Measurements from ENCODE around the gene RTL1. TPM values are rescaled to one million over a fixed set of nuclear protein-coding genes. Genes with fewer than 3 reads are reported as not detected.

The RTL1 gene
- total and polyA plus RNA-seq, 2 of the 8 experiments (the other 6 are each of a cell fraction or from before 2014, with no cell fraction given) = not detected

GRCh38 chr14:100872259-100873095 is 31.0 kb downstream of the RTL1 start:
- H3K36me3 ChIP-seq (ENCODE audit: control insufficient read depth in 2 of 4, insufficient read depth in 4 of 4, low read length in 3 of 4) = no peaks in the 10 kb centered on the region

More at GRCh38 chr14:100872259-100873095, 31.0 kb downstream of the RTL1 start:
- H3K4me2 ChIP-seq (ENCODE audit: insufficient read depth in 1 of 2, low read depth in 2 of 2, low read length in 2 of 2) = no peak overlapping the region
- H4K91ac ChIP-seq (replicated peaks; ENCODE audit: insufficient read length, low read length) = no peak overlapping the region
- no peak for TF ChIP-seq JUND (IDR thresholded peaks at IDR 0.05; ENCODE audit: low read length)
- TF ChIP-seq, protein P1, sequence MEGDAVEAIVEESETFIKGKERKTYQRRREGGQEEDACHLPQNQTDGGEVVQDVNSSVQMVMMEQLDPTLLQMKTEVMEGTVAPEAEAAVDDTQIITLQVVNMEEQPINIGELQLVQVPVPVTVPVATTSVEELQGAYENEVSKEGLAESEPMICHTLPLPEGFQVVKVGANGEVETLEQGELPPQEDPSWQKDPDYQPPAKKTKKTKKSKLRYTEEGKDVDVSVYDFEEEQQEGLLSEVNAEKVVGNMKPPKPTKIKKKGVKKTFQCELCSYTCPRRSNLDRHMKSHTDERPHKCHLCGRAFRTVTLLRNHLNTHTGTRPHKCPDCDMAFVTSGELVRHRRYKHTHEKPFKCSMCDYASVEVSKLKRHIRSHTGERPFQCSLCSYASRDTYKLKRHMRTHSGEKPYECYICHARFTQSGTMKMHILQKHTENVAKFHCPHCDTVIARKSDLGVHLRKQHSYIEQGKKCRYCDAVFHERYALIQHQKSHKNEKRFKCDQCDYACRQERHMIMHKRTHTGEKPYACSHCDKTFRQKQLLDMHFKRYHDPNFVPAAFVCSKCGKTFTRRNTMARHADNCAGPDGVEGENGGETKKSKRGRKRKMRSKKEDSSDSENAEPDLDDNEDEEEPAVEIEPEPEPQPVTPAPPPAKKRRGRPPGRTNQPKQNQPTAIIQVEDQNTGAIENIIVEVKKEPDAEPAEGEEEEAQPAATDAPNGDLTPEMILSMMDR (IDR thresholded peaks at IDR 0.05; ENCODE audit: control extremely low read depth in 1 of 3, insufficient read depth in 1 of 3, low read depth in 1 of 3, low read length in 3 of 3) = no peak
- TF ChIP-seq, protein P2, sequence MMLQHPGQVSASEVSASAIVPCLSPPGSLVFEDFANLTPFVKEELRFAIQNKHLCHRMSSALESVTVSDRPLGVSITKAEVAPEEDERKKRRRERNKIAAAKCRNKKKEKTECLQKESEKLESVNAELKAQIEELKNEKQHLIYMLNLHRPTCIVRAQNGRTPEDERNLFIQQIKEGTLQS (IDR thresholded peaks at IDR 0.05; ENCODE audit: insufficient read depth, low read depth, low read length) = no peak
- TF ChIP-seq, protein P3, sequence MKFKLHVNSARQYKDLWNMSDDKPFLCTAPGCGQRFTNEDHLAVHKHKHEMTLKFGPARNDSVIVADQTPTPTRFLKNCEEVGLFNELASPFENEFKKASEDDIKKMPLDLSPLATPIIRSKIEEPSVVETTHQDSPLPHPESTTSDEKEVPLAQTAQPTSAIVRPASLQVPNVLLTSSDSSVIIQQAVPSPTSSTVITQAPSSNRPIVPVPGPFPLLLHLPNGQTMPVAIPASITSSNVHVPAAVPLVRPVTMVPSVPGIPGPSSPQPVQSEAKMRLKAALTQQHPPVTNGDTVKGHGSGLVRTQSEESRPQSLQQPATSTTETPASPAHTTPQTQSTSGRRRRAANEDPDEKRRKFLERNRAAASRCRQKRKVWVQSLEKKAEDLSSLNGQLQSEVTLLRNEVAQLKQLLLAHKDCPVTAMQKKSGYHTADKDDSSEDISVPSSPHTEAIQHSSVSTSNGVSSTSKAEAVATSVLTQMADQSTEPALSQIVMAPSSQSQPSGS (IDR thresholded peaks at IDR 0.05; ENCODE audit: low read length) = no peak
- TF ChIP-seq RAD21 (IDR thresholded peaks at IDR 0.05 in 1 of 2, conservative IDR thresholded peaks at IDR 0.05 in 1 of 2; ENCODE audit: low read depth in 2 of 2, low read length in 2 of 2) = no peak
- TF ChIP-seq SRF (IDR thresholded peaks at IDR 0.05; ENCODE audit: low read depth, low read length) = no peak
- no peaks in the 10 kb centered on the region for H3K79me1 ChIP-seq (ENCODE audit: low read depth, low read length)
- ChIA-PET POLR2A (ENCODE audit: partially characterized antibody) (no interaction called here), CTCF (ENCODE audit: partially characterized antibody) (interaction anchor here (0.8 to 1.5 kb wide), 3 partner anchors 10 to 23 kb away, joined by 3 to 6 read pairs (median 4); no protein-coding TSS in a partner anchor)
- H3K23me2 ChIP-seq (ENCODE audit: low read depth, low read length) = no peaks in the 10 kb centered on the region
- H2BK15ac ChIP-seq (ENCODE audit: low read length) = no peak overlapping the region
- no peak overlapping the region for H3K14ac ChIP-seq (ENCODE audit: insufficient read length)
- no peak overlapping the region for H3K4ac ChIP-seq (replicated peaks; ENCODE audit: insufficient read length, low read depth, low read length)
- no peaks in the 10 kb centered on the region for H3K27me3 ChIP-seq (replicated peaks in 1 of 4; ENCODE audit: control insufficient read depth in 3 of 4, extremely low read depth in 1 of 4, insufficient read depth in 3 of 4, low read length in 3 of 4)
- no peak overlapping the region for H2BK20ac ChIP-seq (ENCODE audit: low read length)
- H3K9ac ChIP-seq (replicated peaks in 1 of 4; ENCODE audit: extremely low read depth in 1 of 4, low read depth in 3 of 4, low read length in 3 of 4) = no peak overlapping the region
- H3K18ac ChIP-seq (ENCODE audit: extremely low read depth, low read length) = no peak overlapping the region
- H3K4me1 ChIP-seq (replicated peaks in 1 of 4; ENCODE audit: control insufficient read depth in 3 of 4, insufficient read depth in 4 of 4, low read length in 3 of 4) = peaks cover 0 to 2% (median 0%) of the 10 kb centered on the region in 4 experiments; a peak in 1 of 7 replicates
- no peak overlapping the region for H4K8ac ChIP-seq (ENCODE audit: extremely low read depth, insufficient read depth, low read length)
- H2AK5ac ChIP-seq (ENCODE audit: low read depth, low read length) = no peak overlapping the region
- DNase-seq (ENCODE audit: low read depth in 1 of 2, low spot score in 2 of 2) = no peak
- WGBS, 2 experiments (ENCODE audit: extremely low coverage in 1 of 2, insufficient coverage in 1 of 2, insufficient read length in 1 of 2, insufficient replicate concordance in 2 of 2, low coverage in 1 of 2, low lambda C conversion rate in 2 of 2, missing lambda C conversion rate in 1 of 2) = 90% methylated on average over 15 of the region's 15 CpGs; no CpG with 5 or more reads in 1 of the 2 experiments
- H3K23ac ChIP-seq (ENCODE audit: insufficient read length) = no peak overlapping the region
- H4K20me1 ChIP-seq (replicated peaks in 1 of 2; ENCODE audit: control insufficient read depth in 1 of 2, insufficient read depth in 2 of 2, low read length in 2 of 2) = no peaks in the 10 kb centered on the region
- no peak overlapping the region for H2AFZ ChIP-seq (ENCODE audit: low read length)
- no peak overlapping the region for H3K56ac ChIP-seq (replicated peaks; ENCODE audit: insufficient read length, low read depth, low read length)
- H4K5ac ChIP-seq (ENCODE audit: insufficient read length, low read depth, low read length) = no peak overlapping the region
- no peaks in the 10 kb centered on the region for H3K79me2 ChIP-seq (ENCODE audit: control insufficient read depth in 1 of 2, insufficient read depth in 2 of 2, low read length in 2 of 2)
- H2BK120ac ChIP-seq (replicated peaks; ENCODE audit: low read depth, low read length) = no peak overlapping the region
- no peak overlapping the region for H2BK5ac ChIP-seq (ENCODE audit: low read depth, low read length)
- H2BK12ac ChIP-seq (ENCODE audit: low read depth, low read length) = no peak overlapping the region
- no peak overlapping the region for H3K4me3 ChIP-seq (ENCODE audit: extremely low read depth in 1 of 4, insufficient read depth in 2 of 4, low read depth in 3 of 4, low read length in 4 of 4)
- no peak overlapping the region for H3K27ac ChIP-seq (ENCODE audit: low read depth, low read length)
- FAIRE-seq = no peak
- 0 out of 4 replicates have a peak, but pooled peaks cover 0 to 4% of the 10 kb centered on the region in 2 experiments for H3K9me3 ChIP-seq (ENCODE audit: insufficient read depth in 2 of 2, low read depth in 1 of 2, low read length in 1 of 2)

Data from H1 (cell line).